ENCODE results near the gene FBXO27. TPM values are rescaled to one million over a fixed set of nuclear protein-coding genes. Genes with fewer than 3 reads are reported as not detected.

Gene FBXO27
- total RNA-seq, 1 experiment from 2014 or later, result 16.4 TPM

- DNase-seq (ENCODE audit: low read depth, low spot score), result no peak
- no peaks in the 10 kb centered on the region for H3K27me3 ChIP-seq (ENCODE audit: insufficient read depth, low read length)
- intact Hi-C loops (cut with micrococcal nuclease), result no loop called here
- no peaks in the 10 kb centered on the region for H4K20me1 ChIP-seq (ENCODE audit: insufficient read depth)
- peaks cover 73 to 92% of the 10 kb centered on the region in 2 experiments for H3K4me1 ChIP-seq (ENCODE audit: control insufficient read depth in 1 of 2, insufficient read depth in 2 of 2, low read length in 2 of 2)
- BruUV-seq (replicated peaks), result no TSS peak
- no peaks in the 10 kb centered on the region for H3K9me3 ChIP-seq (ENCODE audit: control insufficient read depth in 1 of 2, insufficient read depth in 1 of 2, low read depth in 1 of 2, low read length in 2 of 2)
- no peaks in the 10 kb centered on the region for H3K36me3 ChIP-seq (ENCODE audit: control insufficient read depth in 1 of 2, insufficient read depth in 2 of 2, low read length in 2 of 2)
- H3K4me2 ChIP-seq (ENCODE audit: low read length), result no peak overlapping the region
- H3K4me3 ChIP-seq (replicated peaks in 1 of 2; ENCODE audit: low read depth in 1 of 2, low read length in 2 of 2), result no peak overlapping the region
- H3K79me2 ChIP-seq (ENCODE audit: insufficient read depth, low read length), result peaks cover 6% of the 10 kb centered on the region; the same call in 1 of the 2 replicates
- CTCF ChIA-PET, result no interaction called here
- RAD21 ChIA-PET (ENCODE audit: low non-redundant PET in 1 of 2, low total read pairs in 2 of 2, uncharacterized antibody in 2 of 2, unreplicated experiment in 2 of 2), result no interaction called here
- no peaks in the 10 kb centered on the region for H3K9me2 ChIP-seq (ENCODE audit: insufficient read depth)
- no peak overlapping the region for H2AFZ ChIP-seq (ENCODE audit: low read depth, low read length, poor library complexity, severe bottlenecking)
- no peak for ATAC-seq
- POLR2A ChIA-PET, result interaction anchor here (1.3 kb wide), 1 partner anchor 10 kb away, joined by 7 read pairs; no protein-coding TSS in a partner anchor
- peak overlapping the region; percentile 72 for H3K27ac ChIP-seq (ENCODE audit: low read depth, low read length)
- peak overlapping the region; percentile 31; the same call in 1 of the 2 replicates for H3K9ac ChIP-seq (ENCODE audit: low read length)
- no peak for TF ChIP-seq POLR2AphosphoS5 (IDR thresholded peaks at IDR 0.05; ENCODE audit: low read depth, low read length)
- no peak for TF ChIP-seq REST (IDR thresholded peaks at IDR 0.05; ENCODE audit: low read depth)
- TF ChIP-seq JUND (IDR thresholded peaks at IDR 0.05), result no peak
- TF ChIP-seq ZNF274 (IDR thresholded peaks at IDR 0.05; ENCODE audit: low read depth, low read length), result no peak
- TF ChIP-seq CTCF (IDR thresholded peaks at IDR 0.05 in 2 of 3, conservative IDR thresholded peaks at IDR 0.05 in 1 of 3; ENCODE audit: borderline replicate concordance in 1 of 3, insufficient read depth in 1 of 3, low read depth in 2 of 3, low read length in 2 of 3), result no peak
- TF ChIP-seq ZFX (IDR thresholded peaks at IDR 0.05), result no peak
- TF ChIP-seq CBX3 (IDR thresholded peaks at IDR 0.05; ENCODE audit: low read depth), result no peak
Observed at GRCh38 chr19:39074942-39075341, 42.6 kb upstream of the FBXO27 start.
